Gastroesophageal sphincter (tissue), 4 donors: ENCODE results near the gene COL6A1. TPM values are rescaled to one million over a fixed set of nuclear protein-coding genes. Genes with fewer than 3 reads are reported as not detected.

Experiments
- ATAC-seq: fragments of 150-250 bp; one replicate; pipeline ENCODE4 v1.9.1; 2016; ENCODE audit warnings: mild to moderate bottlenecking, moderate library complexity
- H3K27ac ChIP-seq, 4 donors: fragments of 200-600 bp; sonication (generic) in 3 of 4; 1 replicate in 3 of 4; 2 replicates in 1 of 4; pipeline ENCODE4 v1.5.1; 2016 to 2019
- H3K27me3 ChIP-seq: fragments of 200-600 bp; sonication (generic); one replicate; pipeline ENCODE4 v1.5.1; 2019
- H3K36me3 ChIP-seq, 2 donors: fragments of 200-600 bp; sonication (generic); one replicate each; pipeline ENCODE4 v1.5.1; 2019; ENCODE audit warnings: control low read depth in 1 of 2
- H3K4me1 ChIP-seq, 3 donors: fragments of 200-600 bp; sonication (generic); 1 replicate in 2 of 3; 2 replicates in 1 of 3; pipeline ENCODE4 v1.5.1; 2016 to 2019; ENCODE audit warnings: control low read depth in 2 of 3
- H3K4me3 ChIP-seq, 2 donors: fragments of 200-600 bp; sonication (generic); one replicate each; pipeline ENCODE4 v1.5.1; 2019; ENCODE audit warnings: mild to moderate bottlenecking in 1 of 2, moderate library complexity in 1 of 2
- H3K9me3 ChIP-seq, 3 donors: fragments of 200-600 bp; sonication (generic); one replicate each; pipeline ENCODE4 v1.5.1; 2017 to 2019; ENCODE audit warnings: control low read depth in 2 of 3
- CTCF ChIP-seq, 4 experiments: fragments of 200-600 bp in 2 of 4; fragments of 450-650 bp in 2 of 4; sonication (generic) in 1 of 4; IDR thresholded peaks; one replicate each; pipeline ENCODE4 v1.5.1; 2017 to 2019; ENCODE audit warnings: antibody characterized with exemption in 4 of 4, mild to moderate bottlenecking in 2 of 4, moderate library complexity in 2 of 4
- EP300 ChIP-seq: sonication (generic); formaldehyde crosslinking; IDR thresholded peaks from one replicate; pipeline ENCODE4 v1.6.1; 2017; ENCODE audit warnings: antibody characterized with exemption, mild to moderate bottlenecking
- POLR2A ChIP-seq, 2 donors: fragments of 450-650 bp; IDR thresholded peaks; one replicate each; pipeline ENCODE4 v1.6.1; 2017; ENCODE audit warnings: antibody characterized with exemption in 2 of 2, mild to moderate bottlenecking in 2 of 2, moderate library complexity in 1 of 2
- POLR2AphosphoS5 ChIP-seq: sonication (generic); formaldehyde crosslinking; IDR thresholded peaks from one replicate; pipeline ENCODE4 v1.6.1; 2017; ENCODE audit warnings: antibody characterized with exemption
- WGBS, 2 donors: methylation state at CpG; one replicate each; pipeline ENCODE4 v1.1.5; 2018; ENCODE audit warnings: low coverage in 1 of 2; 5-methylcytosine and 5-hydroxymethylcytosine counted together
- total RNA-seq, 4 donors: library from RNA; depleted of rRNA; stranded (reverse); fragments of >200 nt; gene quantifications; one replicate each; pipeline ENCODE4 v1.1.0, GENCODE V29; 2016

The COL6A1 gene
- total RNA-seq, 4 donors from 2014 or later, result 477 to 1,231 (median 878) TPM

GRCh38 chr21:45979141-45979631 lies 2.4 kb upstream of the COL6A1 start:
- H3K36me3 ChIP-seq, result peaks cover 0 to 6% of the 10 kb centered on the region in 2 donors
- H3K27me3 ChIP-seq, result no peaks in the 10 kb centered on the region
- H3K4me3 ChIP-seq, result no peak overlapping the region
- ATAC-seq, result no peak
- no peak for TF ChIP-seq CTCF (IDR thresholded peaks at IDR 0.05)
- no peak for TF ChIP-seq POLR2A (IDR thresholded peaks at IDR 0.05)
- TF ChIP-seq EP300, result no peak
- no peak for TF ChIP-seq POLR2AphosphoS5
- WGBS, 2 donors, result 57% methylated on average over 2 of the region's 20 CpGs; no CpG with 5 or more reads in 1 of the 2 donors
- H3K9me3 ChIP-seq, result no peaks in the 10 kb centered on the region
- H3K4me1 ChIP-seq, result peaks cover 0 to 77% (median 33%) of the 10 kb centered on the region in 3 donors
- H3K27ac ChIP-seq, result peak overlapping the region in 3 of 4 donors; percentile 94 to 99 (median 98)

DNA sequence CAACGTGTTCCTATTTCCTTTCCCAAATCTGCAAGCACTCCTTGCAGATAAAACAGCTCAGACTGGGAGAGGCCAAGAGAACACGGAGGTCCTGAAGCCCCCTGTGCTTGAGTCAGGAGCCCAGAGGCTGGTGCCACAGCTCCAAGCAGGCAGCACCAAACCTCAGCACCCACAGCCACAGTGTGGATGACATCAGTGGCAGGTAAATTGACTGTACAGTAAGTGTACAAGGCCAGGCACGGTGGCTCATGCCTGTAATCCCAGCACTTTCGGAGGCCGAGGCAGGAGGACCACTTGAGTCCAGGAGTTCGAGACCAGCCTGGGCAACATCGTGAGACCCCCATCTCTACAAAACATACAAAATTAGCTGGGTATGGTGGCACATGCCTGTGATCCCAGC lies 1.9 kb upstream of the COL6A1 start:
- ATAC-seq, result no peak

GRCh38 chr21:45980271-45980670 lies 1.3 kb upstream of the COL6A1 start:
- TF ChIP-seq POLR2A (IDR thresholded peaks at IDR 0.05) (no peak), EP300 (no peak), CTCF (IDR thresholded peaks at IDR 0.05) (no peak), POLR2AphosphoS5 (no peak)
- Histone ChIP-seq H3K27ac (peak overlapping the region; percentile 89 to 99 (median 96)), H3K27me3 (no peaks in the 10 kb centered on the region), H3K4me3 (no peak overlapping the region), H3K36me3 (peaks cover 0 to 15% of the 10 kb centered on the region in 2 donors), H3K9me3 (no peaks in the 10 kb centered on the region), H3K4me1 (peaks cover 0 to 77% (median 35%) of the 10 kb centered on the region in 3 donors)
- ATAC-seq, result no peak
- WGBS, 2 donors, result 33 to 62% methylated on average over 2 of the region's 2 CpGs

More for the DNA sequence above, 1.9 kb upstream of the COL6A1 start:
- Histone ChIP-seq H3K27ac (peak overlapping the region; percentile 89 to 99 (median 96)), H3K36me3 (peaks cover 0 to 9% of the 10 kb centered on the region in 2 donors), H3K9me3 (no peaks in the 10 kb centered on the region), H3K4me3 (no peak overlapping the region), H3K4me1 (peaks cover 0 to 77% (median 33%) of the 10 kb centered on the region in 3 donors), H3K27me3 (no peaks in the 10 kb centered on the region)
- 50% methylated on average over 5 of the region's 7 CpGs; no CpG with 5 or more reads in 1 of the 2 donors for WGBS, 2 donors
- TF ChIP-seq EP300 (no peak), POLR2AphosphoS5 (no peak), POLR2A (IDR thresholded peaks at IDR 0.05) (no peak)

- Histone ChIP-seq H3K27me3 (no peaks in the 10 kb centered on the region), H3K36me3 (peaks cover 0 to 20% of the 10 kb centered on the region in 2 donors), H3K9me3 (no peaks in the 10 kb centered on the region), H3K27ac (peak overlapping the region; percentile 89 to 99 (median 96)), H3K4me3 (peak overlapping the region; percentile 59 to 83), H3K4me1 (peaks cover 0 to 77% (median 39%) of the 10 kb centered on the region in 3 donors)
- TF ChIP-seq POLR2AphosphoS5, result no peak
- no peak for TF ChIP-seq POLR2A (IDR thresholded peaks at IDR 0.05)
- TF ChIP-seq EP300, result no peak
- TF ChIP-seq CTCF (IDR thresholded peaks at IDR 0.05), result no peak
- ATAC-seq, result no peak
Observed at GRCh38 chr21:45980697-45981096, 873 bp upstream of the COL6A1 start.

DNA sequence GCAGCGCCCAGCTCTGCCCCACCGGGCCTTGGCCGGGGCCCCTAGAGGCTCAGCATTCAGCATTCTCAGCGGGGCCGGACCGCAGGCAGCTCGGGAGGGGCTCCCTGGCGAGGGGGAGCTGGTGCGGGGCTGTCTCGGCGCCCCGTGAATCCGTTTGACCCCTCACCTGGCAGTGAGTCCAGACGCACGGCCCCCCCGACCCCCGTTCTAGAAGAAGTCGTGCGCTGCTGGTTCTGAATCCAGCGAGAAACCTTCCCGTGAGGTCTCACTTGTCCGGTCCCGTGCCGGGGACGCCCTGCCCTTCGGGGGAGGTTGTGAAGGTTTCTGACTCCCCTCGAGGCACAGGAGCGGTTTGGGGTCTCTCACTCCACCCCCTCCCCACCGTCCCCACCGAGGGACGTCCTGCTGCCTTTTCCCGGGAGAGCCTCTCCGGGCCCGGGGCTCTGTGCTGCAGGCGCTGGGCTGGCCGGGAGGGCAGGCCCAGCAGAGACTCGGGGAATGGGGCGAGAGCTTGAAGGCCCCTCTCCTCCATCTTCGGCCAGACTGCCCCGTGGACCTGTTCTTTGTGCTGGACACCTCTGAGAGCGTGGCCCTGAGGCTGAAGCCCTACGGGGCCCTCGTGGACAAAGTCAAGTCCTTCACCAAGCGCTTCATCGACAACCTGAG lies 655 bp downstream of the COL6A1 start:
- peak overlapping the region; percentile 72 to 83 for H3K4me3 ChIP-seq
- TF ChIP-seq CTCF (IDR thresholded peaks at IDR 0.05), result peak in 1 of 4 experiments; percentile 4
- TF ChIP-seq EP300, result no peak
- no peaks in the 10 kb centered on the region for H3K9me3 ChIP-seq
- peak overlapping the region; percentile 73 to 99 (median 95) for H3K27ac ChIP-seq
- no peak for ATAC-seq
- no peaks in the 10 kb centered on the region for H3K27me3 ChIP-seq
- peaks cover 0 to 77% (median 44%) of the 10 kb centered on the region in 3 donors for H3K4me1 ChIP-seq
- WGBS, 2 donors, result no CpG with 5 or more reads among the region's 45 CpGs
- peaks cover 0 to 35% of the 10 kb centered on the region in 2 donors for H3K36me3 ChIP-seq
